ENCODE measurements around the gene C4orf54. TPM values are rescaled to one million over a fixed set of nuclear protein-coding genes. Genes with fewer than 3 reads are reported as not detected.

Gene C4orf54
- total RNA-seq, 4 donors from 2014 or later = under 0.01 to 3.6 (median 0.60) TPM

DNA sequence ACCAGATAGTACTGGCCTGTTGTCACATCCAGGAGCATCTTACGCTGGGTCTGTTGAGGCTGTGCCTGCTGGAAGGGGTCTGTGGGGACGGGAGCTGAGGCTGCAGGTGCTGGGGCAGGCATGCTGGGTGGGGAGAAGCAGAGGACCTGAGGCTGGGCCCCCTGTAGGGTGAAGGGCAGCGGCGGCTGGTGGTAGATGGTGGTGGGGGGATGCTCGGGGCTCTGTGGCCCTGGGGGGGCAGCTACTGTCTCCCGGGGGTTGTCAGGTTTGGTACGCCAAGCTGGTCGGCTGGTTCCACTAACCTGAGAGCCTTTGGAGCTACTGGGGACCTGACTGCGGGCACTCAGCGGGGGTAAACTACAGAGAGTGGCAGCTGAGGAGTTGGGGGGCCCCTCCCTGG lies 7.8 kb downstream of the C4orf54 start:
- Histone ChIP-seq H3K27ac (no peak overlapping the region), H3K9me3 (no peaks in the 10 kb centered on the region), H3K4me3 (no peak overlapping the region), H3K36me3 (no peaks in the 10 kb centered on the region), H3K27me3 (no peaks in the 10 kb centered on the region), H3K4me1 (peaks cover 0 to 21% (median 5%) of the 10 kb centered on the region in 3 donors)
- 100% methylated on average over 2 of the region's 10 CpGs; no CpG with 5 or more reads in 1 of the 2 donors for WGBS, 2 donors (ENCODE audit: low coverage in 1 of 2)
- ATAC-seq = peak; percentile 7
- TF ChIP-seq POLR2AphosphoS5 (IDR thresholded peaks at IDR 0.05) (no peak), POLR2A (IDR thresholded peaks at IDR 0.05) (no peak)
- TF ChIP-seq, protein P1, sequence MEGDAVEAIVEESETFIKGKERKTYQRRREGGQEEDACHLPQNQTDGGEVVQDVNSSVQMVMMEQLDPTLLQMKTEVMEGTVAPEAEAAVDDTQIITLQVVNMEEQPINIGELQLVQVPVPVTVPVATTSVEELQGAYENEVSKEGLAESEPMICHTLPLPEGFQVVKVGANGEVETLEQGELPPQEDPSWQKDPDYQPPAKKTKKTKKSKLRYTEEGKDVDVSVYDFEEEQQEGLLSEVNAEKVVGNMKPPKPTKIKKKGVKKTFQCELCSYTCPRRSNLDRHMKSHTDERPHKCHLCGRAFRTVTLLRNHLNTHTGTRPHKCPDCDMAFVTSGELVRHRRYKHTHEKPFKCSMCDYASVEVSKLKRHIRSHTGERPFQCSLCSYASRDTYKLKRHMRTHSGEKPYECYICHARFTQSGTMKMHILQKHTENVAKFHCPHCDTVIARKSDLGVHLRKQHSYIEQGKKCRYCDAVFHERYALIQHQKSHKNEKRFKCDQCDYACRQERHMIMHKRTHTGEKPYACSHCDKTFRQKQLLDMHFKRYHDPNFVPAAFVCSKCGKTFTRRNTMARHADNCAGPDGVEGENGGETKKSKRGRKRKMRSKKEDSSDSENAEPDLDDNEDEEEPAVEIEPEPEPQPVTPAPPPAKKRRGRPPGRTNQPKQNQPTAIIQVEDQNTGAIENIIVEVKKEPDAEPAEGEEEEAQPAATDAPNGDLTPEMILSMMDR (IDR thresholded peaks at IDR 0.05) = no peak

DNA sequence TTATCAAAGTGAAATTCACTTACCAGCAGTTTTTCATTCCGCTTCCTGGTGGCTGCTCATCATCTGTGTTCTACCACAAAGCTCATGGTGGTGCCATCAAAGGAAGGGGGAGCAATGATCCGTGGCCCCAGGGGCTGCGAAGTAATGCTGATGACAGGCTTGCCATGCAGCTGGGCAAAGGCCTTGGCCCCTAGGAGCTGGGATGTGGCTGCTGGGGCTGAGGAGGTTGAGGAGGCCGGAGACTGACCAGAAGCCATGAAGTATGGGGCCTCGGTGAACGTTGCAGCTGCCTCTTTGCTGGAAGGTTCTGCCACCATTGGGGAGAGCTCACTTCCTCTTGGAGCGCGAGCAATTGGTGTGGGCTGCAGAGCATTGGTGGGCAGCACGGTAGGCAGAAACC lies 8.4 kb downstream of the C4orf54 start:
- WGBS, 2 donors (ENCODE audit: low coverage in 1 of 2) = 97 to 100% methylated on average over 2 to 3 of the region's 9 CpGs

DNA sequence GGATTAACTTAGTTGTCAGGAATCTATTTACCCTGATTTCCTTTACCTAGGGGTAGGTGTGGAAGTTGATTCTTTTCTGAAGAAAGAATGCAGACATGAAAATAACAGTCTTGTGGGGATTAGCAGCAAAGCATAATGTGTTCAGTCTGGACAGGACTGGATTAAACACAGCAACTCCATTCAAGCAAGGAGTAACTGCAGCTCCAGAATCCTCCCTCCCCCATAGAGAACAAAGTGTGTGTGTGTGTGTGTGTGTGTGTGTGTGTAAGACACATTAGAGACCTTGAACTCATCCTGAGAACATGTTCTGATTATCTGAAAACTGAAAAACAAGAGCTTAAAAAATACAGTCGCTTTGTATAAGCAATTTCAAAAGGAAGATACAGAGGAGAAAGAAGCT lies 9.3 kb downstream of the C4orf54 start:
- Histone ChIP-seq H3K27ac (no peak overlapping the region), H3K4me3 (no peak overlapping the region), H3K4me1 (peaks cover 0 to 25% (median 5%) of the 10 kb centered on the region in 3 donors), H3K36me3 (no peaks in the 10 kb centered on the region), H3K27me3 (no peaks in the 10 kb centered on the region), H3K9me3 (no peaks in the 10 kb centered on the region)
- 50 to 86% methylated on average over 1 of the region's 1 CpG for whole genome bisulfite sequencing, 2 donors (ENCODE audit: low coverage in 1 of 2)
- TF ChIP-seq POLR2AphosphoS5 (IDR thresholded peaks at IDR 0.05) (no peak), EP300 (IDR thresholded peaks at IDR 0.05) (no peak), POLR2A (IDR thresholded peaks at IDR 0.05) (no peak)
- TF ChIP-seq, protein P1 (IDR thresholded peaks at IDR 0.05) = no peak
- ATAC-seq = no peak

More for the DNA sequence above, 8.4 kb downstream of the C4orf54 start:
- TF ChIP-seq EP300 (IDR thresholded peaks at IDR 0.05) = no peak
- TF ChIP-seq, protein P1 (IDR thresholded peaks at IDR 0.05) = no peak
- TF ChIP-seq POLR2A (IDR thresholded peaks at IDR 0.05) = no peak
- no peak for TF ChIP-seq POLR2AphosphoS5 (IDR thresholded peaks at IDR 0.05)
- no peak overlapping the region for H3K27ac ChIP-seq
- no peak overlapping the region for H3K4me3 ChIP-seq
- H3K27me3 ChIP-seq = no peaks in the 10 kb centered on the region
- H3K4me1 ChIP-seq = peaks cover 0 to 18% (median 5%) of the 10 kb centered on the region in 3 donors
- H3K9me3 ChIP-seq = no peaks in the 10 kb centered on the region
- ATAC-seq = no peak
- H3K36me3 ChIP-seq = no peaks in the 10 kb centered on the region

GRCh38 chr4:99647071-99647470 lies 10.6 kb downstream of the C4orf54 start:
- WGBS, 2 donors (ENCODE audit: low coverage in 1 of 2) = 67 to 76% methylated on average over 4 of the region's 4 CpGs
- TF ChIP-seq, protein P1 (IDR thresholded peaks at IDR 0.05) = no peak
- no peak for TF ChIP-seq POLR2AphosphoS5 (IDR thresholded peaks at IDR 0.05)
- no peak for TF ChIP-seq EP300 (IDR thresholded peaks at IDR 0.05)
- no peak for TF ChIP-seq POLR2A (IDR thresholded peaks at IDR 0.05)
- Histone ChIP-seq H3K27me3 (no peaks in the 10 kb centered on the region), H3K4me1 (peaks cover 0 to 36% (median 5%) of the 10 kb centered on the region in 3 donors), H3K36me3 (no peaks in the 10 kb centered on the region), H3K9me3 (no peaks in the 10 kb centered on the region), H3K4me3 (no peak overlapping the region), H3K27ac (no peak overlapping the region)
- no peak for ATAC-seq

- ATAC-seq = no peak
- Histone ChIP-seq H3K4me1 (peaks cover 0 to 39% (median 5%) of the 10 kb centered on the region in 3 donors), H3K27me3 (no peaks in the 10 kb centered on the region), H3K9me3 (no peaks in the 10 kb centered on the region), H3K27ac (peak overlapping the region in 2 of 4 donors; percentile 15 to 31), H3K4me3 (no peak overlapping the region), H3K36me3 (no peaks in the 10 kb centered on the region)
- TF ChIP-seq, protein P1 (IDR thresholded peaks at IDR 0.05) = no peak
- TF ChIP-seq POLR2A (IDR thresholded peaks at IDR 0.05) (no peak), POLR2AphosphoS5 (IDR thresholded peaks at IDR 0.05) (no peak)
Observed at GRCh38 chr4:99645638-99646037, 12.0 kb downstream of the C4orf54 start.
